GM12874 (cell line): ENCODE measurements around the gene DIP2C.

Source experiments
- CTCF ChIP-seq: IDR thresholded peaks from 2 replicates; pipeline ENCODE4 v1.5.1; 2011; ENCODE audit warnings: low read depth, mild to moderate bottlenecking, control low read depth, low read length, moderate library complexity; ENCODE audit not compliant: insufficient read depth

DIP2C gene, protein sequence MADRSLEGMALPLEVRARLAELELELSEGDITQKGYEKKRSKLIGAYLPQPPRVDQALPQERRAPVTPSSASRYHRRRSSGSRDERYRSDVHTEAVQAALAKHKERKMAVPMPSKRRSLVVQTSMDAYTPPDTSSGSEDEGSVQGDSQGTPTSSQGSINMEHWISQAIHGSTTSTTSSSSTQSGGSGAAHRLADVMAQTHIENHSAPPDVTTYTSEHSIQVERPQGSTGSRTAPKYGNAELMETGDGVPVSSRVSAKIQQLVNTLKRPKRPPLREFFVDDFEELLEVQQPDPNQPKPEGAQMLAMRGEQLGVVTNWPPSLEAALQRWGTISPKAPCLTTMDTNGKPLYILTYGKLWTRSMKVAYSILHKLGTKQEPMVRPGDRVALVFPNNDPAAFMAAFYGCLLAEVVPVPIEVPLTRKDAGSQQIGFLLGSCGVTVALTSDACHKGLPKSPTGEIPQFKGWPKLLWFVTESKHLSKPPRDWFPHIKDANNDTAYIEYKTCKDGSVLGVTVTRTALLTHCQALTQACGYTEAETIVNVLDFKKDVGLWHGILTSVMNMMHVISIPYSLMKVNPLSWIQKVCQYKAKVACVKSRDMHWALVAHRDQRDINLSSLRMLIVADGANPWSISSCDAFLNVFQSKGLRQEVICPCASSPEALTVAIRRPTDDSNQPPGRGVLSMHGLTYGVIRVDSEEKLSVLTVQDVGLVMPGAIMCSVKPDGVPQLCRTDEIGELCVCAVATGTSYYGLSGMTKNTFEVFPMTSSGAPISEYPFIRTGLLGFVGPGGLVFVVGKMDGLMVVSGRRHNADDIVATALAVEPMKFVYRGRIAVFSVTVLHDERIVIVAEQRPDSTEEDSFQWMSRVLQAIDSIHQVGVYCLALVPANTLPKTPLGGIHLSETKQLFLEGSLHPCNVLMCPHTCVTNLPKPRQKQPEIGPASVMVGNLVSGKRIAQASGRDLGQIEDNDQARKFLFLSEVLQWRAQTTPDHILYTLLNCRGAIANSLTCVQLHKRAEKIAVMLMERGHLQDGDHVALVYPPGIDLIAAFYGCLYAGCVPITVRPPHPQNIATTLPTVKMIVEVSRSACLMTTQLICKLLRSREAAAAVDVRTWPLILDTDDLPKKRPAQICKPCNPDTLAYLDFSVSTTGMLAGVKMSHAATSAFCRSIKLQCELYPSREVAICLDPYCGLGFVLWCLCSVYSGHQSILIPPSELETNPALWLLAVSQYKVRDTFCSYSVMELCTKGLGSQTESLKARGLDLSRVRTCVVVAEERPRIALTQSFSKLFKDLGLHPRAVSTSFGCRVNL (N-terminal part only)

GRCh38 chr10:689452-690371 lies at the start of gene DIP2C:
Gene DIP2C (minus strand): TSS chr10:689668. CDS start chr10:689578, 90 bp downstream.
- no peak for TF ChIP-seq CTCF

DNA sequence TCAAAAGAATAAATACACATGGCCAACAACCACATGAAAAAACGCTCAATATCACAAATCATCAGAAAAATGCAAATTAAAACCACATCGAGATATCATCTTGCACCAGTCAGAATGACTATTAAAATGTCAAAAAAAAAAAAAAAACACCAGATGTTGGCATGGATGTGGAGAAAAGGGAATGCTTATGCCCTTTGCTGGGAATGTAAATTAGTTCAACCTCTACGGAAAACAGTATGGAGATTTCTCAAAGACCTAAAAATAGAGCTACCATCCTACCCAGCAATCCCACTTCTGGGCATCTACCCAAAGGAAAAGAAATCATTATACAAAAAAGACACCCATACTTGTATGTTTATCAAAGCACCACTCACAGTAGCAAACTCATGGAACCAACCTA lies 45.0 kb upstream of the DIP2C start:
- TF ChIP-seq CTCF: no peak

DNA sequence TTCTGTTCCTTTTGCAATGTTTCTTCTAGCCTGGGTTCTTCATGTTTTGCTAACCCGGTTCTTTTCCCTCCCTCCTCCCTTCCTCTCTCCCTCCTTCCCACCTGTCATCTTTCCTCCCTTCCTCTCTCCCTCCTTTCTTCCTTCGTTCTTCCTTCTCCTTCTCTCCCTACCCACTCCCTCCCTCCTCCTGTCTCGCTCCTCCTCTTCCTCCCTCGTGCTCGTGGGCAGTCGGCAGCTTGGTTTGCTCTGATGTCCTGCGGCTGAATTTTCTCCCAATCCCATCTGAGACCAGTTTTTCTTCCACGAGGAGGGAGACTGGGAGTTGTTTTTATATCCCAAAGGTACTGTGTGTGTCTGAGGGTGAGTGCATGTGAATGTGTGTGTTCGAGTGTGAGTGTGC lies 43.6 kb upstream of the DIP2C start:
- TF ChIP-seq CTCF: no peak

DNA sequence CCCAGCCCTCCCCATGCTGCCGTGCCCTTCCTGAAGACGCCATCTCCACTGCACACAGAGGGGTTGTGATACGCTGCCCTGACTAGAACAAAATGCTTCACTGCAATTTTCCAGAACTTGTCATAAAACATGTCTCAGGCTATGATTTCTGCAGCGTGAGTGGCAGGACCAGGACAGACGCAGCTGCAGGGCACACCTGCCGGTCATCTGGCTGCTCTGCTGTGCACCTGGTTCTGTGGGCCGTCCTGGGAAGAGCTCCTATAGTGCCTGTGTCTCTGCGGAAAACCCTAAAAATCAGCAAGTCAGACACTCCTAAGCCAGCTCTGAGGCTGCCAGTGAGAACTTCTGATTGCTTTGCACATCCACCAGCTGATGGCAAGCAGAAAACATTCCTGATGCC lies 39.7 kb upstream of the DIP2C start:
- no peak for TF ChIP-seq CTCF

- no peak for TF ChIP-seq CTCF
Measured at GRCh38 chr10:728603-729002, 39.1 kb upstream of the DIP2C start.

GRCh38 chr10:727162-727790 lies 37.8 kb upstream of the DIP2C start:
- no peak for TF ChIP-seq CTCF
